ENCODE data around the gene PPP1R12B. TPM values are rescaled to one million over a fixed set of nuclear protein-coding genes. Genes with fewer than 3 reads are reported as not detected.

Gene PPP1R12B
- total RNA-seq, 4 donors from 2014 or later: 197 to 386 (median 303) TPM

DNA sequence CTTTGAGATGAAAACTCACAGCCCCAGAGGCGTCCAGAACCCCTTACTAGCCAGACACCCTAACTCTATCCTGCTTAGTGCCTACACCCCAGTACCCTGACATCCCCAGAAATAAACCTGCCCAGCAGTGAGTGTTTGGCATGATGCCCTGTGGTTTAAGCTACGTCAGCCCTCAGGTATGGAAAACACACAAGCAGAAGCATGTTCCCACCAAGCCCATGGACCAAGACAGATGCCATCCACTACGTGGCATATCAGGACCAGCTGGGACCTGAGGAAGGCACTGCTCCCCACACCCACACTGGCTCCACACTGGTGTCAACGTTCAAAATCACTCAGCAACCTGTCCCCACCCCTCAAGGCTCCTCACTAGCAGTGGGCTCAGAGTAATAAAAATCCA, 245.3 kb downstream of the PPP1R12B start:
- intact Hi-C loops (cut with DNase I; ENCODE audit: low total_unique reads): no loop called here
- Histone ChIP-seq H3K27me3 (no peaks in the 10 kb centered on the region), H3K27ac (peak overlapping the region; percentile 87 to 100), H3K36me3 (no peaks in the 10 kb centered on the region), H3K4me1 (peaks cover 0 to 6% of the 10 kb centered on the region in 2 donors), H3K9me3 (no peaks in the 10 kb centered on the region), H3K4me3 (no peak overlapping the region)
- TF ChIP-seq POLR2A (IDR thresholded peaks at IDR 0.05): no peak
- TF ChIP-seq, protein P1, sequence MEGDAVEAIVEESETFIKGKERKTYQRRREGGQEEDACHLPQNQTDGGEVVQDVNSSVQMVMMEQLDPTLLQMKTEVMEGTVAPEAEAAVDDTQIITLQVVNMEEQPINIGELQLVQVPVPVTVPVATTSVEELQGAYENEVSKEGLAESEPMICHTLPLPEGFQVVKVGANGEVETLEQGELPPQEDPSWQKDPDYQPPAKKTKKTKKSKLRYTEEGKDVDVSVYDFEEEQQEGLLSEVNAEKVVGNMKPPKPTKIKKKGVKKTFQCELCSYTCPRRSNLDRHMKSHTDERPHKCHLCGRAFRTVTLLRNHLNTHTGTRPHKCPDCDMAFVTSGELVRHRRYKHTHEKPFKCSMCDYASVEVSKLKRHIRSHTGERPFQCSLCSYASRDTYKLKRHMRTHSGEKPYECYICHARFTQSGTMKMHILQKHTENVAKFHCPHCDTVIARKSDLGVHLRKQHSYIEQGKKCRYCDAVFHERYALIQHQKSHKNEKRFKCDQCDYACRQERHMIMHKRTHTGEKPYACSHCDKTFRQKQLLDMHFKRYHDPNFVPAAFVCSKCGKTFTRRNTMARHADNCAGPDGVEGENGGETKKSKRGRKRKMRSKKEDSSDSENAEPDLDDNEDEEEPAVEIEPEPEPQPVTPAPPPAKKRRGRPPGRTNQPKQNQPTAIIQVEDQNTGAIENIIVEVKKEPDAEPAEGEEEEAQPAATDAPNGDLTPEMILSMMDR (IDR thresholded peaks at IDR 0.05): no peak
- no peak for DNase-seq

DNA sequence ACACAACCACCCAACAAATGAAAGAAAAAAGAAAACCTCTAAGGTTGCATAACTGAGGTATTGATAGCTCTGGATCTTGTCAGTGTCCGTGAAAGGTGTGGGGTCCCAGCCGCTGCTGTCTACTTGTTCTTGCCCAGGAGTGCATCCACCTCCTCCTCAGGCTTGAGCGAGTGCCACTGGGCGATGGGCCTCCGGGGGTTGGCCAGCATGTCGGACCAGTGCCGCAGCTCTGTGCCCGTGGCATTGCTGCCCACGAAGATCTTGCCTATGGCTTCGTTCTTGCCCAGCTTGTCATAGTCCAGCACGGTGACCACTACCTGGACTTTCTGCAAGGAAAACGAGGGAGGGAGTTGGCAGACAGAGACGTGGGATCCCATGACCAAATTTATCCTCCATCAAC, 248.1 kb downstream of the PPP1R12B start:
- Histone ChIP-seq H3K36me3 (no peaks in the 10 kb centered on the region), H3K4me3 (no peak overlapping the region), H3K9me3 (no peaks in the 10 kb centered on the region), H3K27ac (no peak overlapping the region), H3K27me3 (no peaks in the 10 kb centered on the region), H3K4me1 (no peaks in the 10 kb centered on the region)
- DNase-seq: no peak
- TF ChIP-seq POLR2A (IDR thresholded peaks at IDR 0.05): no peak
- TF ChIP-seq, protein P1 (IDR thresholded peaks at IDR 0.05): no peak
- intact Hi-C loops (cut with DNase I; ENCODE audit: low total_unique reads): no loop called here

DNA sequence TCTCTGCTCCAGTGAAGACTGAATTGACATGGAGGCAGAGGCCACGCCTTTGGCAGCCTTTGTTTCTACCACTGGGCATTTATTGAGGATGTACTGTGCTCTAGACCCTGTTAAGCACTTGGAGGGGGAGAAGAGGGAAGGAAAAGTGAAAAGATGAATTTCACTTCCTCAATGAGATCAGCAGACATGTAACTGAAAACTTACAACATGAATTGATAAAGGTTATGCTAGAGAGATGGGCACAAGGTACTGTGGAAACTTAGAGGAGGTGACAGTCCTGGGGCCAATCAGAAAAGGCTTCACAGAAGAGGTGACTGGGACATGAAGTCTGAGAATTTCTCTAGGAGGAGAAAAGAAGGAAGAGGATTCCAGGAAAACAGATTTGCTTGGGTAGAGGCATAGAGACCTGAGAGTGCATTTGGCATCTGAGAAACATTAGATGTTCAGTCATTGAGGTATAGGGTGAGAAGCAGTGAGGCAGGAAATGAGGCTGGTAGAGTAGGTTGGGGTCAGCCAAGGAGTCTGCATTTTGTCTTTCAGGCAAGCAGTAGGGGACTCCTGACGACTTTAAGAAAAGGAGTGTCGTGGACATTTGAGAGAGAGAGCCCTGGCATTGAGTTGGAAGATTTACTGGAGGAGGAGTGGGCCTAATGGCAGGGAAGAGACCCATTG, 248.7 kb downstream of the PPP1R12B start:
- H3K27ac ChIP-seq: peak overlapping the region; percentile 18 to 24
- intact Hi-C loops (cut with DNase I; ENCODE audit: low total_unique reads): no loop called here
- H3K4me3 ChIP-seq: no peak overlapping the region
- no peak for TF ChIP-seq POLR2A (IDR thresholded peaks at IDR 0.05)
- TF ChIP-seq, protein P1 (IDR thresholded peaks at IDR 0.05): no peak
- no peaks in the 10 kb centered on the region for H3K27me3 ChIP-seq
- H3K9me3 ChIP-seq: no peaks in the 10 kb centered on the region
- no peaks in the 10 kb centered on the region for H3K36me3 ChIP-seq
- H3K4me1 ChIP-seq: no peaks in the 10 kb centered on the region
- DNase-seq: no peak

DNA sequence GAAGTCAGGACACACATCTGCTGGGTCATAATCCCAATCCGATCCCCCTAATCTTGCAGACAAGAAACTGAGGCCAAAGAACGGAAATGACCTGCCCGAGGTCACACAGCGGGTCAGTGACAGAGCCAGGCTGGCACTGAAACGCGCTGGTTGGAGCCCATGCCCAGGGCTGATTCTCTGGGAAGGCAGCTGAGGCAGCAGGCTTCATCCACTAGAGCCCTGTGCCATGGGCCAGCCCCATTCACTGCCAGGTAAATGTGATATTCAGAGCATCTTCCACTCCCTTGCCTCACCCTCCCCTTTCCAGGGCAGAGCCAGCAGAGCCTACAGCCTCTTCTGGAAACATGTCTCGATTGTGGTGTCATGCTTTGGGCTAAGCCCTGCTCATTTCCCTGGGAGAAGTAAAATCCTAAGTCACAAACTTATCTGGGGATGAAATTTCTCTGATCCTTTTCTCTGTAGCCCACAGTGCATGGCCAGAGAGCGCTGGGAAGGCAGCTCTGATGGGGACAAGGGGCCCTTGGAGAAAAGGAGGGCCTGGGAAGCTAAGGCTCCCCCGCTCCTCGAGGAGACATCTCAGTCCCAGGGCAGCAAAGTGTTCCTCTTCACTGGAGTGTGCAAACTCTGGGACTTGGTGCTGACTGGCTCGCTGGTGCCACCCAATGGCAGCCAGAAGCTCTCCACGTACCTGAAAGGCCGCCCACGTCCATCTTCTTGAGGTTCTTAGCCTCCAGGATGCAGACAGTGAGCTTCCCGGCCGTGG, 251.4 kb downstream of the PPP1R12B start:
- H3K4me1 ChIP-seq: no peaks in the 10 kb centered on the region
- no peaks in the 10 kb centered on the region for H3K36me3 ChIP-seq
- H3K9me3 ChIP-seq: no peaks in the 10 kb centered on the region
- H3K27me3 ChIP-seq: no peaks in the 10 kb centered on the region
- H3K27ac ChIP-seq: peak overlapping the region; percentile 74 to 78
- TF ChIP-seq, protein P1 (IDR thresholded peaks at IDR 0.05): peak; percentile 73 to 90 (median 80)
- TF ChIP-seq POLR2A (IDR thresholded peaks at IDR 0.05): no peak
- no peak overlapping the region for H3K4me3 ChIP-seq
- intact Hi-C loops (cut with DNase I; ENCODE audit: low total_unique reads): loop anchor here (10.0 kb wide), 2 partner anchors 105 to 255 kb away; partner anchors contain the start of genes PPP1R12B and UBE2T
- peak; percentile 71 to 73 for DNase-seq

All from uterus (tissue), 4 donors.